ENCODE data around the gene PTRH1.

PTRH1 gene, protein sequence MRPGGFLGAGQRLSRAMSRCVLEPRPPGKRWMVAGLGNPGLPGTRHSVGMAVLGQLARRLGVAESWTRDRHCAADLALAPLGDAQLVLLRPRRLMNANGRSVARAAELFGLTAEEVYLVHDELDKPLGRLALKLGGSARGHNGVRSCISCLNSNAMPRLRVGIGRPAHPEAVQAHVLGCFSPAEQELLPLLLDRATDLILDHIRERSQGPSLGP

DNA sequence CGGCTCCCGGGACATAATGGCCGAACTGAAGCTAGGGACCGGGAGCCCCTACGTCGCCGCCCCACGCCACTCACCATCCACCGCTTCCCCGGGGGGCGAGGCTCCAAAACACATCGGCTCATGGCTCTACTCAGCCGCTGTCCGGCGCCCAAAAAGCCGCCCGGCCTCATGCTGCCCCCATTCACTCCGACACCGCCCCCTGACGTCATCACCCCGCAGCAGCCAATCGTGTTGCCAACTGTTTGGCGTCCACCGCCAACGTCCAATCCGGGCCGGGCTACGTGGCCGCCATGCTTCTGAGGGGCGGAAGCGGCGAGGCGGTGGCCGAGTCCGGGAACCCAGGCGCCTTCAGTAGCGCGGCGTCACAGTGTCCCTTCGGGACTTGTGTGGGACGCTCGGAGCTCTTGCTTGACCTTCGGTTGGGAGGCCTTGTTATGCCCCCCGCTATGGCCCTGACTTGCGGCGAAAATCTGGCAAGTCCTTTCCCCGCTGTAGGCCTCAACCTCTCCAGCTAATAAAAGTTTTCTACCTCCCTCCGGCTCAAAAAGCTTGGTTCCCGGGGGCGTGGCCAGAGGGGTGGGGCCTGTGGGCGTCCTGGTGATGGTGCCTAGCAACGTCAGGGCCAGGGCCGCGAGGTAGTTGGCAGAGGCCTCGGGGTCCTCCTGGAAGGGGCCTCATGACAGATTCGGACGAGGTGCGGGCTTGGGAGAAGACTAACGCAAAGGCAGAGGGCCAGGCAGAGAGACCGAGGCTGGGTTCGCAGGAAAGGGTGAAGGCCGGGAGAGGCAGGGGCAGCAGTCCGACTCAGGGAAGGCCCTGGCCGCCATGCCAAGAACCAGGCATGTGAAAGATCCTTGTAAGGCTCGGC, at the start of gene PTRH1, which contains the start of gene TTC16:
Gene PTRH1 (minus strand): TSS at position 194 of the 868 bp plus-strand sequence. CDS start 24 bp downstream, at position 170.
Gene TTC16 (plus strand): TSS at position 610 of the 868 bp plus-strand sequence. CDS start 67 bp downstream, at position 677.
- H3K36me3 ChIP-seq (ENCODE audit: control insufficient read depth, insufficient read depth, low read length), result no peaks in the 10 kb centered on the region
- TF ChIP-seq, protein P1, sequence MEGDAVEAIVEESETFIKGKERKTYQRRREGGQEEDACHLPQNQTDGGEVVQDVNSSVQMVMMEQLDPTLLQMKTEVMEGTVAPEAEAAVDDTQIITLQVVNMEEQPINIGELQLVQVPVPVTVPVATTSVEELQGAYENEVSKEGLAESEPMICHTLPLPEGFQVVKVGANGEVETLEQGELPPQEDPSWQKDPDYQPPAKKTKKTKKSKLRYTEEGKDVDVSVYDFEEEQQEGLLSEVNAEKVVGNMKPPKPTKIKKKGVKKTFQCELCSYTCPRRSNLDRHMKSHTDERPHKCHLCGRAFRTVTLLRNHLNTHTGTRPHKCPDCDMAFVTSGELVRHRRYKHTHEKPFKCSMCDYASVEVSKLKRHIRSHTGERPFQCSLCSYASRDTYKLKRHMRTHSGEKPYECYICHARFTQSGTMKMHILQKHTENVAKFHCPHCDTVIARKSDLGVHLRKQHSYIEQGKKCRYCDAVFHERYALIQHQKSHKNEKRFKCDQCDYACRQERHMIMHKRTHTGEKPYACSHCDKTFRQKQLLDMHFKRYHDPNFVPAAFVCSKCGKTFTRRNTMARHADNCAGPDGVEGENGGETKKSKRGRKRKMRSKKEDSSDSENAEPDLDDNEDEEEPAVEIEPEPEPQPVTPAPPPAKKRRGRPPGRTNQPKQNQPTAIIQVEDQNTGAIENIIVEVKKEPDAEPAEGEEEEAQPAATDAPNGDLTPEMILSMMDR (IDR thresholded peaks at IDR 0.05), result no peak
- peak within 1 kb of the TSS; percentile 88 for H3K27ac ChIP-seq
- H3K4me1 ChIP-seq, result no peaks in the 10 kb centered on the region
- H3K79me2 ChIP-seq, result no peaks in the 10 kb centered on the region
- H3K4me3 ChIP-seq (ENCODE audit: low read depth, low read length), result peak within 1 kb of the TSS; percentile 85
- peak within 1 kb of the TSS; percentile 19 for H3K9ac ChIP-seq
- H3K9me3 ChIP-seq (ENCODE audit: control insufficient read depth, low read length), result no peaks in the 10 kb centered on the region
- H3K27me3 ChIP-seq (ENCODE audit: control insufficient read depth, insufficient read depth, low read length), result no peaks in the 10 kb centered on the region
- peak within 1 kb of the TSS; percentile 98 for H3K4me2 ChIP-seq (ENCODE audit: low read length)
- peak within 1 kb of the TSS; percentile 94 for H2AFZ ChIP-seq

DNA sequence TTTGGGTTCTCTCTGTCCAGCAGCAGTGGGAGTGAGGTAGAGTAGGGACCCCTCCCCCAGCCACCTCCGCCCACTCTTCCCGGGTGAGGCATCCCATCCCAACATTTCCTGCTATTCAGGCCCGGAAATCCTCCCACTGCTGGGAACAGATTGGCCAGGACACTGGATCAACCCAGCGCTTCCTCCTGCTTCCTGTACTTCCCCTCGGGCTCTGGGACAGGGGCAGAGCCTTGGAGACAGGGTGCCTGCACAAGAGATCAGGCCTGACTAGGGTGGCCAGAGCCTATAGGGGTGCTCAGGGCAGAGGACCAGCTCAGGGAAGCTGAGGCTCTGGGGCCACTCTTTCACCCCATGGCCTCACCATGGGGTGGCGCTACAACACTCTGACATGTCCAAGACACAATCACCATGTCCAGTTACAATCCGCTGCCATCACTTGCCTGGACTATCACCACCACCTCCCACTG, 48.5 kb upstream of the PTRH1 start:
- H3K9me3 ChIP-seq (ENCODE audit: control insufficient read depth, low read length), result no peaks in the 10 kb centered on the region
- H3K4me1 ChIP-seq, result no peaks in the 10 kb centered on the region
- no peaks in the 10 kb centered on the region for H3K27me3 ChIP-seq (ENCODE audit: control insufficient read depth, insufficient read depth, low read length)
- H3K36me3 ChIP-seq (ENCODE audit: control insufficient read depth, insufficient read depth, low read length), result no peaks in the 10 kb centered on the region
- H3K79me2 ChIP-seq, result no peaks in the 10 kb centered on the region
- no peak overlapping the region for H2AFZ ChIP-seq
- no peak overlapping the region for H3K9ac ChIP-seq
- TF ChIP-seq, protein P1 (IDR thresholded peaks at IDR 0.05), result no peak
- no peak overlapping the region for H3K4me3 ChIP-seq (ENCODE audit: low read depth, low read length)
- H3K4me2 ChIP-seq (ENCODE audit: low read length), result no peak overlapping the region
- peak overlapping the region; percentile 77 for H3K27ac ChIP-seq

DNA sequence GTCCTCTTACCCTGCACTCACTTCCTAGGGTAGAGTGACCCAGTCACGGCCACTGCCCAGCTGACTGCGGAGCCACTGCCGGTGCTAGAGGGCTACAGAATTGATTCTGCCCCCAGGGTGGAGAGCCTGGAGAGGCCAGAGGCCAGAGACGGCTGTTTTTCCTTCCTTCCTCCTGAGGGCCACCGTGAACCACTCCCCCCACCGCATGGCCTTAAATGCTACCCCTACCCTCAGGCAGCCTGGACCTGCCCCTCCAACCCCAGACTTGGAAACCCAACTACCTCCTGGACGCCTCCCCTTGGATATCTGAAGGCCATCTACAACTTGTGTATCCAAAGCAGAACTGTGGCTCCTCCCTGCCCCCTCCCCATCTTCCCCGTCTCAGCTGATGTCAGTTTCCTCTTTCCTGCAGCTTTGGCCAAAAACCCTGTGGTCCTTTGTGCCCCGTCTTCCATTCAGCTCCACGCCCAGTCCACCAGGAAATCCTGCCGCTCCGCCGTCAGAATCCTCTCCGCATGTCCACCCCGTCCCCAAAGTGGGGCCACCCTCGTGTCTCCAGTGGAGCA, 46.7 kb upstream of the PTRH1 start:
- peak overlapping the region; percentile 77 for H3K27ac ChIP-seq
- no peaks in the 10 kb centered on the region for H3K79me2 ChIP-seq
- no peaks in the 10 kb centered on the region for H3K4me1 ChIP-seq
- no peaks in the 10 kb centered on the region for H3K36me3 ChIP-seq (ENCODE audit: control insufficient read depth, insufficient read depth, low read length)
- TF ChIP-seq, protein P1 (IDR thresholded peaks at IDR 0.05), result no peak
- no peak overlapping the region for H3K4me2 ChIP-seq (ENCODE audit: low read length)
- H3K27me3 ChIP-seq (ENCODE audit: control insufficient read depth, insufficient read depth, low read length), result no peaks in the 10 kb centered on the region
- no peaks in the 10 kb centered on the region for H3K9me3 ChIP-seq (ENCODE audit: control insufficient read depth, low read length)
- H2AFZ ChIP-seq, result no peak overlapping the region
- H3K4me3 ChIP-seq (ENCODE audit: low read depth, low read length), result no peak overlapping the region
- no peak overlapping the region for H3K9ac ChIP-seq

DNA sequence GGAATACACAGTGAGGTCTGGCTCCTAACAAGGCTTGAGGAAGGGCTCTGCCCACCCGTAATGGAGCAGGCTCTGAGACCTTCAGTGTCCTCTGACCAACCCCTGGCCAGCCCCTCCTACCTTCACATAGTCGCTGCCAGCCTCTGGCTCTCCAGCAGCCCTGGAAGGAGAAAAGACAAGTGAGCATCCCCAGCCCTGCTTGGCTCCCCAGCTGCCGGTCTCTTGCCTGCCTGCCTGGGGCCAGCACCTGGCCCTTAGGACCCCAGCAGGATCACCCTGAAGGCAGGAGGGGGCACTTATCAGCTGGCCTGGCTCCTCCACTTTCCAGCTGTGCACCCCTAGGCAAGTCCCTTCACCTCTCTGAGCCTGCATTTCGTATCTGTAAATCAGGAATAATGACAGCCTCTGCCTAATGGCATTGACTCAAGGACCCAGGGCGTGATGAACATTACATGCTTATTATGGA, 46.1 kb upstream of the PTRH1 start:
- Histone ChIP-seq H3K36me3 (ENCODE audit: control insufficient read depth, insufficient read depth, low read length) (no peaks in the 10 kb centered on the region), H3K79me2 (no peaks in the 10 kb centered on the region), H3K27ac (peak overlapping the region; percentile 56), H3K9ac (no peak overlapping the region), H2AFZ (no peak overlapping the region), H3K4me3 (ENCODE audit: low read depth, low read length) (no peak overlapping the region), H3K27me3 (ENCODE audit: control insufficient read depth, insufficient read depth, low read length) (no peaks in the 10 kb centered on the region), H3K4me1 (no peaks in the 10 kb centered on the region), H3K4me2 (ENCODE audit: low read length) (no peak overlapping the region), H3K9me3 (ENCODE audit: control insufficient read depth, low read length) (no peaks in the 10 kb centered on the region)
- TF ChIP-seq, protein P1 (IDR thresholded peaks at IDR 0.05), result no peak

Measured in parathyroid adenoma (tissue), 2 donors.